ENCODE measurements around the gene NSMCE3. TPM values are rescaled to one million over a fixed set of nuclear protein-coding genes. Genes with fewer than 3 reads are reported as not detected.
A peak's percentile ranks its signal among the peaks of the same experiment; 100 is the strongest.

NSMCE3 gene
- total RNA-seq, 1 donor from 2014 or later: 12.7 TPM

- DNase-seq (ENCODE audit: low read depth): no peak
Observed at GRCh38 chr15:29222129-29222853, 47.3 kb downstream of the NSMCE3 start.

DNA sequence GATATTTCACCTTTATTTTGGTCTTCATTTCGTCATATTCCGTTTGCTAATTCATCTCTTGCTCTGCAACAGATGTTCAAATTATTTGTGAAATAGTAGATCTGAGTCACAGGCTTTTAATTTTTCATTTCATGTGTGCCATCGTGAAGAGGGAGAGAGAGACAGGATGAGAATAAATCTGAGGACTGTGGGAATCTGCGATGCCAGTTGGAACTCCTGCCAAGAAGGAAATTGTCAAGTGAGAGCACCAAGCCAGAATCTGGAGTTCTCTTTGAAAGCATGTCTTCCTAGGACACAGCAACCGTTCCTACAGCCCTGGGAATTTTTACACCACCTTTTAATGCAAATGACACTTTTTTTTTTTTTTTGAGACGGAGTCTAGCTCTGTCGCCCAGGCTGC, 48.8 kb downstream of the NSMCE3 start:
- peak; percentile 17 for DNase-seq (ENCODE audit: low read depth)

- DNase-seq (ENCODE audit: low read depth): no peak
Observed at GRCh38 chr15:29216955-29217354, 52.7 kb downstream of the NSMCE3 start.
